VCaP (cell line): ENCODE results near the gene TMEM94.
A peak's percentile ranks its signal among the peaks of the same experiment; 100 is the strongest.

Experiments used
- H3K27ac ChIP-seq: fragments of 450-650 bp; 2 replicates; pipeline ENCODE4 v1.5.1; 2017
- CTCF ChIP-seq: fragments of 450-650 bp; conservative IDR thresholded peaks from 2 replicates; pipeline ENCODE4 v1.5.1; 2017; ENCODE audit warnings: mild to moderate bottlenecking, moderate library complexity

The TMEM94 gene

DNA sequence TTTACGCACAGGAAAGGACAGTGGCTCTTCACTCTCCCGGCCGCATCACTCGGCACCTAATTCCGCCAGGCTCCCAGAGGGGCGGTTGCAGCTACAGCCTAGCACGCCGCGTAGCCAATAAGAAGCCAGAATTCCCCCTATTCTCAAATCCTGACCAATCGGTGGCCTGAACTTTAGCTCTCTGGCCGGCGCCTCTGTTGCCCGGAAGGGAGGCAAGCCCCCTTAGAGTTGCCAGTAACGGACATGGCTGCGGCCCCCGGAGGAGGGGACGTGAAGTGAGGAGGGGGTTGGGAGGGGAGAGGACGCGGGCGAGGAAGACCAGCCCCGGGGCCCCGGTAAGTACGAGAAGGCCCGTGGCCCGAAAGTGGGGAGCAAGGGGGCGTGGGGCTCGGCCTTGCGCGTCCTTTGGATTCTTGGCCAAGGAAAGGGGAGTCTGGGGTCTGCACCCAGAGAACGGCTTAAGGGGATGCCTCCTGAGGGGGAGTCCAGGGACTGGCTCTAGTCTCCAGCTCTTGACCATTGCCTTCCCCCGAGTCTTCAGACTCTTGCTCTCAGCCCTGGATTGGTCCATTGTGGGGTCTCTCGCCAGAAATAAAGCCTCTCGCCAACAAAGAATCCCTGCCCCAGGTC, at the start of gene TMEM94:
TSS of gene TMEM94 (plus strand) at position 219 of the 630 bp plus-strand sequence. CDS start 15,271 bp downstream, outside the sequence.
- H3K27ac ChIP-seq, result peak within 1 kb of the TSS; percentile 85
- TF ChIP-seq CTCF, result no peak

DNA sequence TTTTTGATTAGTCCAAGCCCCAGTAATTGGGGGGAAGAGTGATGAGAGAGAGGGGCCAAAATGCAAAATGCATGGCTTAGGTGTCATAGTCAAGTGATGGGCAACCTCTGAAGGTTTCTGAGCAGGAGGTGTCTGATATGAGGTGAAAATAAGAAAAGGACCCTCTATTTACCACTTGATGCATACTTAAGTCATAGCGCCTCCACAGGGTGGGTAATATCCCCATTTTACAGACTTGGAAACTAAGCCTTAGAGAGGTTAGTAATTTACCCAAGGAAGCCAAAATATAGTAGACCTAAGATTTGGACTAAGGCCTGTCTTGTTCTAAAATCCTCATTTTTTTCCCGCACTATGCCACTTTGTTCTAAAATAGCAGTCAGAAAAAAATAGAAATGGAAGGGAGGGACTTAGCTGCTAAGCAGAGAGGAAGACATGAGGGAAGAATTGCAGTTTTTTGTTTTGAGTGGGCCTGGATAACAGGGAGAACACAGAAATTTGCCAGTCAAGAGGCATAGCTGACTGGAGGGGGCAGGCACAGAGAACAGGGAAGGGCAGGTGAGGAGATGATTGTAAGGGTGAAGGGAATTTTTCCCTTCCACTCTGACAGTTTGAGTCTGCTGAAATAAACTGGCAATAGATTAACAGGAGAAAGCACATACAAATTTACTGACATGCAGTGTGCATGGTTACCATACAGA, 48.6 kb upstream of the TMEM94 start:
- no peak overlapping the region for H3K27ac ChIP-seq
- TF ChIP-seq CTCF, result no peak

GRCh38 chr17:75410141-75410540, 46.3 kb upstream of the TMEM94 start:
- no peak for TF ChIP-seq CTCF
- no peak overlapping the region for H3K27ac ChIP-seq

DNA sequence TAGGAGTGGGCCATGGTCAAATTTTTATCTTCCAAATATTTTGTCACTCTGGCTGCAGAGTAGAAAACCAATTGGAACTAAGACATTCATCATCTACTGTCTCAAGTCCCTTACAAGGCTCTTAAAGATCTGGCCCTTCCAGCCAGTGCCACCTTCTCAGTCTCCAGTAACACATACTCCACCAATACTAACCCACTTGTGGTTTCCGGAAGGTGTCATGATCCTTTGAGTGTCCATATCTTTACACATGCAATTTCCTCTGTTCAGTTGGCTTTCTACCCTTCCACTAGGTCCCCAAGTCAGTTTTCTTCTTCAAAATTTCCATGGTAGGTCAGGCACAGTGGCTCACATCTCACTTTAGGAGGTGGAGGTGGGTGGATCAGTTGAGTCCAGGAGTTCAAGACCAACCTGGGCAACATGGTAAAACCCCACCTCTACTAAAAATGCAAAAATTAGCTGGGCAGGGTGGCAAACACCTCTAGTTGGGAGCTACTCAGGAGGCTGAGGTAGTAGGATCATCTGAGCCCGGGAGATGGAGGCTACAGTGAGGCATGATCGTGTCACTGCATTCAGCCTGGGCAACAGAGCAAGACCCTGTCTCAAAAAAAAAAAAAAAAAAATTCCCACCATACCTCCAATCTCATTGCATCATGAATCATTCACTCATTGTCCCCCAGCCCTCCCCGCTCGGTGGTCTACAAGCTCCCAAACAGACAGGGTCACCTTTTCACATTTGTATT, 44.9 kb upstream of the TMEM94 start:
- H3K27ac ChIP-seq, result no peak overlapping the region
- no peak for TF ChIP-seq CTCF

DNA sequence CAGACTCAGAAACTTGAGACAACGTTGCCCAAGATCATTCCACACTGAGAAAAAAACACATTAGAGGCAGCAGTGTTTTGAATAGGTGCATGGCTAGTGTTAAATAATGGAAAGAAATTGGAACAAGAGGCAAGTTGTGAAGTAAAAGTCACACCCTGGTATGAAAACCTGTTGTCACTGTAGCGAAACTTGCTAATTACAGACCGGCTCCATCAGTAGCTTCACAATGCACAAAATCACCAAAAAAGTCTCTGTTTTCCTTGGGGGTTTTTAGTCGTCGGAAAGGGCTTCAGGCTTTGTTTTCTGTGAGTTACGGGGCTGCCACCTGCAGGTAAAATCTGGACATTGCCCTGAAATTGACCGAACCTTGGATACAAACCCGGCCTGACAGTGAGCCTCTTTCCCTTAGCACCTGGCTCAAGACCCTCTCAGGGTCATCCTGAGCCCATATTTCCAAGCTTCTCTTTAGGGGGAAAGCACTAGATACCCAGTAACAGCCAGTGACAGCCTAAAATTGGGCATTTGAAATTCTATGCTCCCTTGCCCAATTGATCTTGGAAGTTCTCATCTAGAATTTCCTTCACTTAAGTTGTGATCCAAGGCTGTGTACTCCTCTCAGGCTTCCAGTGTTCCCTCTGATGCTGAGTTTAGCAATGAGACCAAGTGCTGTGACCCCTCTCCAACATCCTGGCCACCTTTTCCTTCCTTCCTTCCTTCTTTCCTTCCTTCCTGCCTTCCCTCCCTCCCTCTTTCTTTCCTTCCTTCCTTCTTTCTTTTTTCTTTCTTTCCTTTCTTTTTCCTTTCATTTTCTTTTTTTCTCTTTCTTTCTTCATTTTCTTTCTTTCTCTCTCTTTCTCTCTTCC, 43.7 kb upstream of the TMEM94 start:
- peak; percentile 88 for TF ChIP-seq CTCF
- no peak overlapping the region for H3K27ac ChIP-seq

DNA sequence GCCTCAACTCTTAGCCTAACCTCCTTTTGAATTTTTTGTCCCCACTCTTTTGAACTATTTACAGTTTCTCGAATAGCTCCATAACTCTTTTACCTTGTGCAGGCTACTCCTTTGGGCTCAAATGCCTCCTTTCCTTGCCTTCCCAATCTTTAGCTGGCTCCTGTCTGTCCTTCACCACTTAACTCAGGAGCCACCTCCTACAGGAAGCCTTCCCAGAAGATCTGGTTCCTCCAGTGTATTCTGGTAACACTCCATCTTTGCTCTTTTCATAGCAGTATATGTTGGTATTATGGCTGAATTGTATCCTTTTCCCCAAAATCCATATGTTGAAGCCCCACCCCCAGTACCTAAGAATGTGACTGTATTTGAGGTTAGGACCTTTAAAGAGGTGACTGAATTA, 41.9 kb upstream of the TMEM94 start:
- no peak overlapping the region for H3K27ac ChIP-seq
- TF ChIP-seq CTCF, result no peak
